ENCODE data around the gene GUCA1A. TPM values are rescaled to one million over a fixed set of nuclear protein-coding genes. Genes with fewer than 3 reads are reported as not detected.
A peak's percentile ranks its signal among the peaks of the same experiment; 100 is the strongest.

GUCA1A gene
- total and polyA plus RNA-seq, 9 donors, result 0.04 to 0.16 (median 0.09) TPM; not detected in 5

DNA sequence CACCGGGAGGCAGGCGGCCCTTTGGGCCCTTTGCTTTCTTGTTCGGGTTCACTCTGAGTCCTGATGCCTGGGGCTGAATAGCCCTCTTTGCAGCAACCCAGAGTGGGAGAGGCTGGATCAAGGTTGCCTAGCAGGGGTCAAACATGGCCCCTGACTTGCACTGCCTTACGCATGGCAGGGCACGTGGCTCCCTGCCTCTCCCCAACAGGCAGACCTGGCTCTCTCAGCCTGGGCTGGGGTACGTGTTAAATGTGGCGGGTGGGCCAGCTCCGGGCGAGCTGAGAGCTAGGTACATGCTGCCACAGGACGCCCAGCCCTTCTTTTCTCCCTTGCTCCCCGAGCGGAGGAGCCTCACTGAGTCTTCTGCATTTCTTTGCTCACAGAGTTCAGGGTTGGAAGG is 38.0 kb upstream of the GUCA1A start:
- no peak overlapping the region for H3K27ac ChIP-seq (ENCODE audit: low read length)
- 77% methylated on average over 9 of the region's 12 CpGs for WGBS (ENCODE audit: insufficient coverage)
- H3K9me3 ChIP-seq (replicated peaks; ENCODE audit: control insufficient read depth, low read depth, low read length), result no peaks in the 10 kb centered on the region

DNA sequence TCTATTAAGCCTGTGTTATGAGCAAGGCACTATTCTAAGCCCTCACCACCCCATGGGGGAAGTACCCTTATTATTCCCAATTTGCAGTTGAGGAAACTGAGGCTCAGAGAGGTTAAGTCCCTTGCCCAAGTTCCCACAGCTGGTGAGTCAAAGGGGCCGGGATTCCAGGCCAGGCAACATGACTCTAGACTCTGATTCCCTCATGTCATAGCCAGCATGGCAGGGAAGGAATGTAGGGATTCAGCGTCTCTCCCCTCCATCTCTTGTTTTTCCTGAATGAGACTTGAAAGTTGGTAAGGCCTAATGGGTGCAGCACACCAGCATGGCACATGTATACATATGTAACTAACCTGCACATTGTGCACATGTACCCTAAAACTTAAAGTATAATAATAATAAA is 37.4 kb upstream of the GUCA1A start:
- H3K9me3 ChIP-seq (replicated peaks; ENCODE audit: control insufficient read depth, low read depth, low read length), result no peaks in the 10 kb centered on the region
- H3K36me3 ChIP-seq (ENCODE audit: control insufficient read depth, insufficient read depth, low read length), result no peaks in the 10 kb centered on the region
- no CpG with 5 or more reads among the region's 2 CpGs for WGBS (ENCODE audit: insufficient coverage)
- H3K4me3 ChIP-seq (ENCODE audit: low read length), result no peak overlapping the region
- H3K27me3 ChIP-seq (ENCODE audit: control insufficient read depth, insufficient read depth, low read length), result peaks cover under 1% of the 10 kb centered on the region
- no peak for DNase-seq
- H3K4me1 ChIP-seq (ENCODE audit: control insufficient read depth, insufficient read depth, low read length), result peaks cover 2% of the 10 kb centered on the region
- no peak overlapping the region for H3K27ac ChIP-seq (ENCODE audit: low read length)

More for the DNA sequence above, 38.0 kb upstream of the GUCA1A start:
- H3K36me3 ChIP-seq (ENCODE audit: control insufficient read depth, insufficient read depth, low read length), result no peaks in the 10 kb centered on the region
- DNase-seq, result no peak
- no peak overlapping the region for H3K4me3 ChIP-seq (ENCODE audit: low read length)
- peaks cover 2% of the 10 kb centered on the region for H3K27me3 ChIP-seq (ENCODE audit: control insufficient read depth, insufficient read depth, low read length)
- H3K4me1 ChIP-seq (ENCODE audit: control insufficient read depth, insufficient read depth, low read length), result peaks cover 2% of the 10 kb centered on the region

DNA sequence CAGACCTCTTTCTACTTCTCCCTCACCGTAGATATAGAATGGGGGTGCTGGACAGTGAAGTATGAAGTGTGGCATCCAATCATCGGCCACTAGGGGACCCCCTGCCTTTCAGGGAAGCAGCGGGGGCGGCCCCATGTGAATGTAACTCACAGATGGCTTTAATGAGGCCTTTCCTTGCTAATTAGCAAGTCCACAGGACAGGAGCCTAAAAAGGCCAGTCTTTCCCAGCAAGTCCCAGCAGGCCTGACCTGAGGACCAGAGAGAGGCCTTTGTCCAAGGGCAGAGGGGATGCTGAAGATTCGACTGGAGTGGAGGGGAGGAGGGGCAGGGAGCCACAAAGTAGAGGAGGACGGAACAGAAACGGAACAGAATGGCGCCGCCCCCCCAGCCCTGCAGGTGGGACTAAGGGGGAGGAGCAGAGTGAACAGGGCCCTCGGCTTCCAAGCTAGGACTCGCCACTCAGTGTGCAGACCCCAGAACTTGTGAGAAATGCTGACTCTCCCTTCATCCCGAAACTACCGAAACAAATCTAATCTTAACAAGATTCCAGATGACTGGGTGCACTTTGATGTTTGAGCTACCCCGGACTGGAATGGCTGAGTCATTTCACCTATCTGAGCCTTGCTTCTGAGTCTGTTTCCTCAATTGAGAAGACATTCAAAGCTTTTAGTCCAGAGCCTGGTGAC is 36.5 kb upstream of the GUCA1A start:
- WGBS (ENCODE audit: insufficient coverage), result 10% methylated on average over 9 of the region's 14 CpGs
- H3K9me3 ChIP-seq (replicated peaks; ENCODE audit: control insufficient read depth, low read depth, low read length), result no peaks in the 10 kb centered on the region
- peaks cover 10% of the 10 kb centered on the region for H3K27me3 ChIP-seq (ENCODE audit: control insufficient read depth, insufficient read depth, low read length)
- H3K36me3 ChIP-seq (ENCODE audit: control insufficient read depth, insufficient read depth, low read length), result no peaks in the 10 kb centered on the region
- no peak overlapping the region for H3K27ac ChIP-seq (ENCODE audit: low read length)
- H3K4me1 ChIP-seq (ENCODE audit: control insufficient read depth, insufficient read depth, low read length), result peaks cover 4% of the 10 kb centered on the region
- no peak overlapping the region for H3K4me3 ChIP-seq (ENCODE audit: low read length)
- DNase-seq, result no peak

DNA sequence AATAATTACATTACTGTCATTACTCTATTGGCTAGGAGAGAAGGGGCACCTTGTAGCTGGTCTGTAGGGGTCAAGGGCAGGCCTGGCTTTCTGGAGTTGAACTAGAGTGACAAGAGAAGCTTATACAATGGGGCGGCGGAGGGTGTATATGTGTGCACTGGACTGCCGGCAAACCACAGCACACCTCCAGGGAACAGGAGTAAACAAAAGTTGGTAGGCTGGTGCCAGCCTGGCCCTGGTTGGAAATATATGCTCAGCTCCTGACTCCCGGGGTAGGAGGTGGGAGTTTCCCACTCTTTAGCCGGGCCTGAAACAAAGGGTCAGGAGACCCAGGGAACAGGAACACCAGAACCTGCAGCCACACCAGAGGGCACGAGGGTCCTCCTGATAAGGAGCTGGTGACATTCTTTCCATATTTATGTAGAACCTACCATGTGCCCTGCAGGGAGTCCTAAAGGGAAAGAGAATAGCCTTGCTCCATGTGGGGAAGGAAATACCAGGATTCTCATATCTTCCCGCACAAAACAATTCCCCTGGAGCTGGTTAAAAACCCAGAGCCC is 35.9 kb upstream of the GUCA1A start:
- no peak overlapping the region for H3K27ac ChIP-seq (ENCODE audit: low read length)
- WGBS (ENCODE audit: insufficient coverage), result 82% methylated on average over 4 of the region's 7 CpGs
- peaks cover 16% of the 10 kb centered on the region for H3K27me3 ChIP-seq (ENCODE audit: control insufficient read depth, insufficient read depth, low read length)

DNA sequence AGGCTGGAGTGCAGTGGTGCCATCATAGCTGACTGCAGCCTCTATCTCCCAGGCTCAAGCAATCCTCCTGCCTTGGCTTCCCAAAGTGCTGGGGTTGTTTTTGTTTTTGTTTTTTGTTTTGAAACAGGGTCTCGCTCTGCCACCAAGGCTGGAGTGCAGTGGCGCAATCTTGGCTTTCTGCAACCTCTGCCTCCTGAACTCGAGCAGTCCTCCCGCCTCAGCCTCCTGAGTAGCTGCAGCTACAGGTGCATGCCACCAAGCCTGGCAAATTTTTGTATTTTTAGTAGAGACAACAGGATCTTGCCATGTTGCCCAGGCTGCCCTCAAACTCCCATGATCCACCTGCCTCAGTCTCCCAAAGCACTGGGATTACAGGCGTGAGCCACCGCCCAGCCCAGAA is 35.0 kb upstream of the GUCA1A start:
- 91% methylated on average over 6 of the region's 6 CpGs for WGBS (ENCODE audit: insufficient coverage)
- Histone ChIP-seq H3K4me1 (ENCODE audit: control insufficient read depth, insufficient read depth, low read length) (peaks cover 16% of the 10 kb centered on the region), H3K27me3 (ENCODE audit: control insufficient read depth, insufficient read depth, low read length) (peaks cover 25% of the 10 kb centered on the region), H3K4me3 (ENCODE audit: low read length) (no peak overlapping the region), H3K9me3 (replicated peaks; ENCODE audit: control insufficient read depth, low read depth, low read length) (no peaks in the 10 kb centered on the region), H3K36me3 (ENCODE audit: control insufficient read depth, insufficient read depth, low read length) (no peaks in the 10 kb centered on the region), H3K27ac (ENCODE audit: low read length) (no peak overlapping the region)
- no peak for DNase-seq

More for the DNA sequence above, 35.9 kb upstream of the GUCA1A start:
- DNase-seq, result no peak
- H3K4me1 ChIP-seq (ENCODE audit: control insufficient read depth, insufficient read depth, low read length), result peaks cover 10% of the 10 kb centered on the region
- no peak overlapping the region for H3K4me3 ChIP-seq (ENCODE audit: low read length)
- no peaks in the 10 kb centered on the region for H3K36me3 ChIP-seq (ENCODE audit: control insufficient read depth, insufficient read depth, low read length)
- no peaks in the 10 kb centered on the region for H3K9me3 ChIP-seq (replicated peaks; ENCODE audit: control insufficient read depth, low read depth, low read length)

DNA sequence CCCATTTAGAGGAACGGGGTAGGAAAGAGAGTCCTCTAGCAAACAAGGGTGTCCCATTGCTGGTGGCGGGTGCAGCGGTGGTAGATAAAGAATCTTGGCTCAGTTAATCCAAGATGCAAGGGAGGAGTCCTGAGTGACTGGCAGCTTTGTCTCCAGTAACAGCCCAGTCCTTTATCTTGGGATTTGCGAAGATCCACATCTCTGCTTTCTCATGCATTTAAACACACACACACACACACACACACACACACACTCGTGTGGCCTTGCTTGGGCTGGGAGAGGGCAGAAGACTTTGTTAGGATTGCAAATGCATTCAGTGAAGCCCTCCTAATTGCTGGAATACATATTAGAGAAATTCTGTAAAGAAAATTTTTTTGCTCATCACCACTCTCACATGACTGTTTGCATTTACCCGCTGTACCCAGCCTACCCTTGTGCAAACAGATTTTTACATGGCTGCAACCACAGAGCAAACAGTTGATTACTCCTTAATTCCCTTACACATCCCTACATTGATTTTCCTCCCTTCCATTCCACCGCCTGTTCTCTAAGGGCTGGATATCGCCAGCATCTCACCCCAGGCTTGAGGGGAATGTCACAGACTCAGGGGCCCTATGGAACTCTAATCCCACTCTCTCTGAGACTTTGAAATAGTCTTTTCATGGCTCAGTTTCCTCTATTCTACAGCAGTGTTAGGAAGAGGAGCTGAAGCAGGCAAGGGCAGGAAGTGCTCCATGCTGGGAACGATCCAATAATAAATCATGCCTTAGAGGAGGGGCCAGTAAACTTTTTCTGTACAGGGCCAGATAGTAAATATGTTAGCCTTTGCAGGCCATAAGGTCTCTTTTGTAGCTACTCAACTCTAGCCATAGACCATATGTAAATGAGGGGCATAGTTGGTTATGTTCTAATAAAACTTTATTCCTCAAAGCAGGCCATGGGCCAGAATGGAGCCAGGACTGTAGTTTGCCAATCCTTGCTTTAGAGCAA is 34.2 kb upstream of the GUCA1A start:
- Histone ChIP-seq H3K36me3 (ENCODE audit: control insufficient read depth, insufficient read depth, low read length) (no peaks in the 10 kb centered on the region), H3K27ac (ENCODE audit: low read length) (no peak overlapping the region), H3K27me3 (ENCODE audit: control insufficient read depth, insufficient read depth, low read length) (peaks cover 31% of the 10 kb centered on the region), H3K4me1 (ENCODE audit: control insufficient read depth, insufficient read depth, low read length) (peaks cover 16% of the 10 kb centered on the region), H3K9me3 (replicated peaks; ENCODE audit: control insufficient read depth, low read depth, low read length) (no peaks in the 10 kb centered on the region), H3K4me3 (ENCODE audit: low read length) (no peak overlapping the region)
- whole genome bisulfite sequencing (ENCODE audit: insufficient coverage), result 69% methylated on average over 6 of the region's 9 CpGs
- DNase-seq, result no peak

DNA sequence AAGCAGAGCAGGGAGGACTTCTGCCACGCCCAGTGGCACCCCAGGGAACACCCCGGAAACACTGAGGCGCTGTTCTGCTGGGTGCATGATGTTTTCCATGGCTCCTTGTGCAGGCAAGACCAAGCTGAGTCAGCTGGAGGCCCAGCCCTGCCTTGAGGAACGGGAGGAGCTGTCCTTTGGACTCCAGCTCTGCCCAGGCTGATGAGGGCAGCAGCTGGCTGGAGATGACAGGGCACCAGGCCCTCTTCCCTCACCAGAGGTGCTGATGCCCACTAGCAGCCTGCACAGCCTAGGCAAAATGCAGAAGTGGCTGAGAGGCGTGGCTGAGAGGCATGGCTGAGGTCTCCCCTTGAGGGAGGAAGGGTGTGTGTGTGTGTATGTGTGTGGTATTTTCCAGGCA is 33.1 kb upstream of the GUCA1A start:
- DNase-seq, result no peak
- WGBS (ENCODE audit: insufficient coverage), result 73% methylated on average over 2 of the region's 5 CpGs
- Histone ChIP-seq H3K36me3 (ENCODE audit: control insufficient read depth, insufficient read depth, low read length) (no peaks in the 10 kb centered on the region), H3K4me3 (ENCODE audit: low read length) (no peak overlapping the region), H3K27ac (ENCODE audit: low read length) (no peak overlapping the region), H3K4me1 (ENCODE audit: control insufficient read depth, insufficient read depth, low read length) (peaks cover 16% of the 10 kb centered on the region), H3K9me3 (replicated peaks; ENCODE audit: control insufficient read depth, low read depth, low read length) (no peaks in the 10 kb centered on the region), H3K27me3 (ENCODE audit: control insufficient read depth, insufficient read depth, low read length) (peaks cover 31% of the 10 kb centered on the region)

DNA sequence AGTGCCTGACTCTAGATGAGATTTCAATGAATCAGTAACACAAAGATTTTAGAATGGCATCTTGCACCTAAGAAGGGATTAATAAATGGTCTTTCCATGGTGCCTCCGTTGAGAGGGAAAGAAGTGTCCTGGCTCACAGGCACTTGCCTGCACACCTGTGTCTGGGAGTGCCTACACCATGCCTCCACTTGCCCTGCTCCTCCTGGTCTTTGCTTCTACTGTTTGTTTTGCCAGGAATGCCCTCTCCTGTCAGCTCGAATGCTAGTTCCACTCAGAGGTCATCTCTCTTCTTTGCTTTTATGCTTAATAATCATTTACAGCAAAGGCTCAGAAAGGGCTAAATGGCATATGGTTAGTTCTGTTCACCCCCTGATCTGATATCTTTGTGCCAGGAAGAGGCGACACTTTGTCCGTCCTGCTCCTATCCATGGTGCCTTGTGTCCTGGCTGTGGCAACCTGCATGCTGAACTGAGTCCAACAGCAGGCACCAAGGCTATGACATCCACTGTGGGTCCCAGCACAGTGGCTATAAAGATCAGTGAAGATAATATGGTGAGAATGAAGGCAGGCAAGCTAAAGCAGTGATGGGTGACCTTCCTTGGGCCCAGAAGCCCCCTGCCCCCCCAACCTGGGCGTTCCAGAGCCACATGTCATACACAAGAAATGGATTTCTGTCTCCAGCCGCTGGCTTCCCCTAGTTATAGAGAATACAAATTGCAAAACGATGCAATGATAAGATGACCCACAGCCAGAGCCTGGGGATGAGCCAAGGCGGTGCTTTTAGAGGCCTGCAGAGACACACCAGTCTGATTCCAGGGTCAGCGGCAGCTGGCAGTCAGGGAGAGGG is 32.2 kb upstream of the GUCA1A start:
- H3K36me3 ChIP-seq (ENCODE audit: control insufficient read depth, insufficient read depth, low read length), result no peaks in the 10 kb centered on the region
- H3K9me3 ChIP-seq (replicated peaks; ENCODE audit: control insufficient read depth, low read depth, low read length), result no peaks in the 10 kb centered on the region
- H3K4me3 ChIP-seq (ENCODE audit: low read length), result no peak overlapping the region
- 70% methylated on average over 8 of the region's 9 CpGs for WGBS (ENCODE audit: insufficient coverage)
- H3K27me3 ChIP-seq (ENCODE audit: control insufficient read depth, insufficient read depth, low read length), result peaks cover 31% of the 10 kb centered on the region
- no peak overlapping the region for H3K27ac ChIP-seq (ENCODE audit: low read length)
- no peak for DNase-seq
- peaks cover 16% of the 10 kb centered on the region for H3K4me1 ChIP-seq (ENCODE audit: control insufficient read depth, insufficient read depth, low read length)

DNA sequence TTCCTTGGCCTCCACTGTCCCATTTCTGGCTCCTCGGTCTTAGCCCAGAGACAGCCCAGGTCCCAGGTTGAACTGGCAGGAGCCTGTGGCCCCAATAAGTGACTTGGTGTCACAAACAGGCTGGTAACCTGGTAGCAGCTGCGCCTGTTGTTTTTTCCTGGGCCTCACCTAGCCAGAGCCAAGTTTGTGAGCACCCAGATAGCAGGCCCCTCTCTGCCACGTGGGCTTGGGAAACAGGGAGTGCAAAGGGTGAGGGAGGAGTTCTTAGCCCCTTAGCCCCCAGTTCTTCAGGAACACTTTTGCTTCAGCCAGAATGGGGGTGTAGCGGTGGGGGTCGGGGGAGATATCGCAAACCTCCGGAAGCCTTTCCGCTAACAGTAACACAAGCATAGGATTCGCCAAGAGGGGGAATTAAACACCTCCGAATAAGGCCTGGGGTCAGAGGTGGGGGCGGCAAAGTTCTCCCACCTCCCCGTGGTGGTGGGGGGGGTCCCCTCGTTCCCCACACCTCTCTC is 31.5 kb upstream of the GUCA1A start:
- Histone ChIP-seq H3K9me3 (replicated peaks; ENCODE audit: control insufficient read depth, low read depth, low read length) (no peaks in the 10 kb centered on the region), H3K36me3 (ENCODE audit: control insufficient read depth, insufficient read depth, low read length) (no peaks in the 10 kb centered on the region), H3K4me1 (ENCODE audit: control insufficient read depth, insufficient read depth, low read length) (peaks cover 14% of the 10 kb centered on the region), H3K27ac (ENCODE audit: low read length) (no peak overlapping the region), H3K27me3 (ENCODE audit: control insufficient read depth, insufficient read depth, low read length) (peaks cover 31% of the 10 kb centered on the region), H3K4me3 (ENCODE audit: low read length) (peak overlapping the region; percentile 37)
- DNase-seq, result no peak
- 58% methylated on average over 3 of the region's 13 CpGs for whole genome bisulfite sequencing (ENCODE audit: insufficient coverage)

Data from muscle of leg (tissue), 11 donors.